ENCODE results near the gene ZMYND11. TPM values are rescaled to one million over a fixed set of nuclear protein-coding genes. Genes with fewer than 3 reads are reported as not detected.

ZMYND11 gene
- total and polyA plus RNA-seq, 9 of the 15 experiments (the other 6 are each of a cell fraction or from before 2014, with no cell fraction given) = 2.7 to 13.8 (median 8.8) TPM

GRCh38 chr10:134247-135131 is 766 bp upstream of the ZMYND11 start:
- BruUV-seq (replicated peaks) = no TSS peak
- peak; percentile 59 for ATAC-seq
- Histone ChIP-seq H3K36me3 (ENCODE audit: control insufficient read depth, insufficient read depth, low read length) (no peaks in the 10 kb centered on the region), H3K4me3 (peak overlapping the region; percentile 64), H3K79me2 (ENCODE audit: control insufficient read depth, insufficient read depth, low read length) (peaks cover 32% of the 10 kb centered on the region), H3K4me2 (ENCODE audit: insufficient read depth, low read length) (peak overlapping the region; percentile 98), H3K9me1 (ENCODE audit: control insufficient read depth, insufficient read depth, low read length) (no peaks in the 10 kb centered on the region), H3K9me3 (replicated peaks; ENCODE audit: control insufficient read depth, insufficient read depth, low read depth, low read length) (no peaks in the 10 kb centered on the region), H3K27me3 (ENCODE audit: control insufficient read depth in 2 of 2, insufficient read depth in 2 of 2, low read length in 2 of 2) (peaks cover 22 to 28% of the 10 kb centered on the region in 2 experiments), H2AFZ (ENCODE audit: low read depth, low read length) (peak overlapping the region; percentile 92), H3K4me1 (replicated peaks in 1 of 2; ENCODE audit: control insufficient read depth in 2 of 2, insufficient read depth in 2 of 2, low read length in 2 of 2) (peaks cover 6 to 18% of the 10 kb centered on the region in 2 experiments; a peak in 4 of 5 replicates), H3K27ac (ENCODE audit: extremely low read depth, low read depth, low read length) (peak overlapping the region; percentile 71; the same call in 2 of the 3 replicates), H3K9ac (ENCODE audit: insufficient read depth in 1 of 2, low read depth in 2 of 2, low read length in 2 of 2) (peak overlapping the region; percentile 81 to 94; a peak in 3 of 4 replicates), H4K20me1 (replicated peaks; ENCODE audit: control insufficient read depth, insufficient read depth, low read length) (peaks cover 6% of the 10 kb centered on the region; the same call in 1 of the 2 replicates)
- WGBS (ENCODE audit: insufficient coverage, low coverage, missing lambda C conversion rate) = 10% methylated on average over 26 of the region's 84 CpGs
- peak; percentile 70 for FAIRE-seq
- POLR2A ChIA-PET = interaction anchor here (1.0 kb wide), 1 partner anchor 9 kb away, joined by 3 read pairs; no protein-coding TSS in a partner anchor
- CTCF ChIA-PET (ENCODE audit: low intra/inter-chr PET ratio) = no interaction called here
- in situ Hi-C loops (cut with MboI) (no loop called here), intact Hi-C loops (cut with micrococcal nuclease) (no loop called here)
- peak; percentile 42 to 70 (median 62) for DNase-seq (ENCODE audit: extremely low read depth in 1 of 4, low spot score in 3 of 4)
- TF ChIP-seq, protein P1, sequence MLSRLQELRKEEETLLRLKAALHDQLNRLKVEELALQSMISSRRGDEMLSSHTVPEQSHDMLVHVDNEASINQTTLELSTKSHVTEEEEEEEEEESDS (CRISPR knock-in tag; IDR thresholded peaks at IDR 0.05) = no peak
- TF ChIP-seq RBBP5 (IDR thresholded peaks at IDR 0.05; ENCODE audit: borderline replicate concordance, insufficient read depth, low read length, poor library complexity, severe bottlenecking) (peak; percentile 58), SAFB2 (IDR thresholded peaks at IDR 0.05; ENCODE audit: borderline replicate concordance, low read depth, low read length, severe bottlenecking) (no peak), SMARCB1 (IDR thresholded peaks at IDR 0.05; ENCODE audit: insufficient read length, low read depth) (no peak), ZKSCAN3 (CRISPR knock-in tag; IDR thresholded peaks at IDR 0.05) (no peak), ZNF253 (CRISPR knock-in tag; conservative IDR thresholded peaks at IDR 0.05) (no peak), PHF20 (IDR thresholded peaks at IDR 0.05; ENCODE audit: partially characterized antibody) (no peak), MIER1 (IDR thresholded peaks at IDR 0.05; ENCODE audit: low read depth) (no peak), RBM17 (IDR thresholded peaks at IDR 0.05; ENCODE audit: borderline replicate concordance, low read depth, low read length) (no peak), ZNF584 (CRISPR knock-in tag; IDR thresholded peaks at IDR 0.05; ENCODE audit: low read depth) (no peak), ZNF124 (CRISPR knock-in tag; IDR thresholded peaks at IDR 0.05) (no peak), CREM (IDR thresholded peaks at IDR 0.05; ENCODE audit: low read depth) (no peak), SMAD3 (CRISPR knock-in tag; conservative IDR thresholded peaks at IDR 0.05) (no peak)
- TF ChIP-seq, protein P2, sequence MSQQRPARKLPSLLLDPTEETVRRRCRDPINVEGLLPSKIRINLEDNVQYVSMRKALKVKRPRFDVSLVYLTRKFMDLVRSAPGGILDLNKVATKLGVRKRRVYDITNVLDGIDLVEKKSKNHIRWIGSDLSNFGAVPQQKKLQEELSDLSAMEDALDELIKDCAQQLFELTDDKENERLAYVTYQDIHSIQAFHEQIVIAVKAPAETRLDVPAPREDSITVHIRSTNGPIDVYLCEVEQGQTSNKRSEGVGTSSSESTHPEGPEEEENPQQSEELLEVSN (IDR thresholded peaks at IDR 0.05; ENCODE audit: borderline replicate concordance in 1 of 2, extremely low read depth in 1 of 2, insufficient read depth in 1 of 2, insufficient read length in 1 of 2, low read depth in 1 of 2, low read length in 1 of 2, poor library complexity in 1 of 2, severe bottlenecking in 1 of 2) = peak; percentile 70 to 98
- TF ChIP-seq, protein P3, sequence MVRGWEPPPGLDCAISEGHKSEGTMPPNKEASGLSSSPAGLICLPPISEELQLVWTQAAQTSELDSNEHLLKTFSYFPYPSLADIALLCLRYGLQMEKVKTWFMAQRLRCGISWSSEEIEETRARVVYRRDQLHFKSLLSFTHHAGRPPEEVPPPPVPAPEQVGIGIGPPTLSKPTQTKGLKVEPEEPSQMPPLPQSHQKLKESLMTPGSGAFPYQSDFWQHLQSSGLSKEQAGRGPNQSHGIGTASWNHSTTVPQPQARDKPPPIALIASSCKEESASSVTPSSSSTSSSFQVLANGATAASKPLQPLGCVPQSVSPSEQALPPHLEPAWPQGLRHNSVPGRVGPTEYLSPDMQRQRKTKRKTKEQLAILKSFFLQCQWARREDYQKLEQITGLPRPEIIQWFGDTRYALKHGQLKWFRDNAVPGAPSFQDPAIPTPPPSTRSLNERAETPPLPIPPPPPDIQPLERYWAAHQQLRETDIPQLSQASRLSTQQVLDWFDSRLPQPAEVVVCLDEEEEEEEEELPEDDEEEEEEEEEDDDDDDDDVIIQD (CRISPR knock-in tag; IDR thresholded peaks at IDR 0.05) = no peak
- TF ChIP-seq, protein P4, sequence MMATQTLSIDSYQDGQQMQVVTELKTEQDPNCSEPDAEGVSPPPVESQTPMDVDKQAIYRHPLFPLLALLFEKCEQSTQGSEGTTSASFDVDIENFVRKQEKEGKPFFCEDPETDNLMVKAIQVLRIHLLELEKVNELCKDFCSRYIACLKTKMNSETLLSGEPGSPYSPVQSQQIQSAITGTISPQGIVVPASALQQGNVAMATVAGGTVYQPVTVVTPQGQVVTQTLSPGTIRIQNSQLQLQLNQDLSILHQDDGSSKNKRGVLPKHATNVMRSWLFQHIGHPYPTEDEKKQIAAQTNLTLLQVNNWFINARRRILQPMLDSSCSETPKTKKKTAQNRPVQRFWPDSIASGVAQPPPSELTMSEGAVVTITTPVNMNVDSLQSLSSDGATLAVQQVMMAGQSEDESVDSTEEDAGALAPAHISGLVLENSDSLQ (IDR thresholded peaks at IDR 0.05) = peak; percentile 25; the same call in 1 of the 2 replicates

All from K562 (cell line).